ENCODE data around the gene CPN1. TPM values are rescaled to one million over a fixed set of nuclear protein-coding genes. Genes with fewer than 3 reads are reported as not detected.

Gene CPN1
- not detected in 2 replicates for total RNA-seq (2013; cell fraction: nucleolus; rRNA removed)
- total RNA-seq (2014; rRNA removed): not detected in 2 replicates
- total RNA-seq (2014; rRNA removed; fragmentation: Illumina TruSeq; extraction: Trizol): not detected in 2 replicates
- 0.10 and 0.11 TPM in 2 replicates for total RNA-seq (2021)
- polyA plus RNA-seq (2011; ENCODE audit: low read depth): not detected
- polyA plus RNA-seq (2011; rRNA removed): 0.14 TPM in 1 of 2 replicates, not detected in the other
- not detected in 2 replicates for polyA plus RNA-seq (2011; cell fraction: cytosol; rRNA removed)
- not detected in 2 replicates for polyA plus RNA-seq (2011; cell fraction: nucleus; rRNA removed)
- polyA plus RNA-seq (2012): not detected in 2 replicates
- not detected in 2 replicates for polyA plus RNA-seq (2014; fragmentation: Illumina TruSeq; extraction: Trizol)
- under 1 TPM in 1 of 2 experiments, not detected in 1; 0.03 TPM for polyA plus RNA-seq (2014; fragmentation: Nextera tagmentation; extraction: Ambion mirVana)
- polyA plus RNA-seq (2014; rRNA removed): 0.14 TPM in 1 of 2 replicates, not detected in the other
- not detected for polyA plus RNA-seq (2016; fragmentation: Nextera tagmentation; extraction: Ambion mirVana)
- polyA minus RNA-seq (2011; rRNA and poly(A)+ RNA removed): not detected in 2 replicates
- not detected in 2 replicates for polyA minus RNA-seq (2011; cell fraction: cytosol; rRNA and poly(A)+ RNA removed)
- polyA minus RNA-seq (2011; cell fraction: nucleus; rRNA and poly(A)+ RNA removed): not detected in 2 replicates
- Bru-seq, nascent RNA: percentile 4 among the genes with signal in this experiment
- BruChase-seq, experiment 1, labeled RNA remaining after a 6-hour chase: not detected
- percentile 8 among the genes with signal in this experiment for BruChase-seq, experiment 2, labeled RNA remaining after a 2-hour chase
- long read RNA-seq, experiment 1: 0 reads
- long read RNA-seq, experiment 2: 0 reads

- H3K9me3 ChIP-seq (replicated peaks; ENCODE audit: control insufficient read depth, insufficient read depth, low read length): no peaks in the 10 kb centered on the region
- no peaks in the 10 kb centered on the region for H4K20me1 ChIP-seq (ENCODE audit: control insufficient read depth, insufficient read depth)
- BruUV-seq (replicated peaks): no TSS peak
- no peaks in the 10 kb centered on the region; a peak in 1 of 4 replicates for H3K27me3 ChIP-seq (replicated peaks in 1 of 2; ENCODE audit: control insufficient read depth in 2 of 2, insufficient read depth in 2 of 2, low read length in 1 of 2)
- POLR2A ChIA-PET: no interaction called here
- CTCF ChIA-PET: interaction anchor here (1.1 kb wide), 1 partner anchor 36 kb away, joined by 3 read pairs; no protein-coding TSS in a partner anchor
- DNase-seq (ENCODE audit: low read depth, low spot score) (no peak), ATAC-seq (no peak), FAIRE-seq (no peak)
- SMC1A ChIA-PET (ENCODE audit: uncharacterized antibody, unreplicated experiment): interaction anchor here (0.9 kb wide), 1 partner anchor 236 kb away, joined by 3 read pairs; no protein-coding TSS in a partner anchor
- H3K9ac ChIP-seq (ENCODE audit: control insufficient read depth, insufficient read depth, low read length): no peak within 1 kb of the TSS
- H2AFZ ChIP-seq (ENCODE audit: control insufficient read depth, low read depth, low read length): no peak within 1 kb of the TSS
- no peaks in the 10 kb centered on the region for H3K79me2 ChIP-seq (ENCODE audit: control insufficient read depth, insufficient read depth, low read length)
- H3K4me3 ChIP-seq: no peak within 1 kb of the TSS
- peaks cover 7% of the 10 kb centered on the region for H3K4me1 ChIP-seq (ENCODE audit: control insufficient read depth, insufficient read depth, low read length)
- RAD21 ChIA-PET (ENCODE audit: unreplicated experiment): no interaction called here
- H3K36me3 ChIP-seq (ENCODE audit: control insufficient read depth in 2 of 2, insufficient read depth in 2 of 2, low read length in 1 of 2): no peaks in the 10 kb centered on the region
- H3K4me2 ChIP-seq (ENCODE audit: control insufficient read depth, insufficient read depth): no peak within 1 kb of the TSS
- in situ Hi-C loops (cut with MboI) (no loop called here), intact Hi-C loops (cut with micrococcal nuclease; ENCODE audit: unreplicated experiment) (no loop called here)
- 67% methylated on average over 24 of the region's 24 CpGs for WGBS (ENCODE audit: insufficient coverage, insufficient replicate concordance, low lambda C conversion rate, missing lambda C conversion rate)
- no peak within 1 kb of the TSS for H3K27ac ChIP-seq (ENCODE audit: control insufficient read depth, insufficient read depth)
- TF ChIP-seq, protein P1, sequence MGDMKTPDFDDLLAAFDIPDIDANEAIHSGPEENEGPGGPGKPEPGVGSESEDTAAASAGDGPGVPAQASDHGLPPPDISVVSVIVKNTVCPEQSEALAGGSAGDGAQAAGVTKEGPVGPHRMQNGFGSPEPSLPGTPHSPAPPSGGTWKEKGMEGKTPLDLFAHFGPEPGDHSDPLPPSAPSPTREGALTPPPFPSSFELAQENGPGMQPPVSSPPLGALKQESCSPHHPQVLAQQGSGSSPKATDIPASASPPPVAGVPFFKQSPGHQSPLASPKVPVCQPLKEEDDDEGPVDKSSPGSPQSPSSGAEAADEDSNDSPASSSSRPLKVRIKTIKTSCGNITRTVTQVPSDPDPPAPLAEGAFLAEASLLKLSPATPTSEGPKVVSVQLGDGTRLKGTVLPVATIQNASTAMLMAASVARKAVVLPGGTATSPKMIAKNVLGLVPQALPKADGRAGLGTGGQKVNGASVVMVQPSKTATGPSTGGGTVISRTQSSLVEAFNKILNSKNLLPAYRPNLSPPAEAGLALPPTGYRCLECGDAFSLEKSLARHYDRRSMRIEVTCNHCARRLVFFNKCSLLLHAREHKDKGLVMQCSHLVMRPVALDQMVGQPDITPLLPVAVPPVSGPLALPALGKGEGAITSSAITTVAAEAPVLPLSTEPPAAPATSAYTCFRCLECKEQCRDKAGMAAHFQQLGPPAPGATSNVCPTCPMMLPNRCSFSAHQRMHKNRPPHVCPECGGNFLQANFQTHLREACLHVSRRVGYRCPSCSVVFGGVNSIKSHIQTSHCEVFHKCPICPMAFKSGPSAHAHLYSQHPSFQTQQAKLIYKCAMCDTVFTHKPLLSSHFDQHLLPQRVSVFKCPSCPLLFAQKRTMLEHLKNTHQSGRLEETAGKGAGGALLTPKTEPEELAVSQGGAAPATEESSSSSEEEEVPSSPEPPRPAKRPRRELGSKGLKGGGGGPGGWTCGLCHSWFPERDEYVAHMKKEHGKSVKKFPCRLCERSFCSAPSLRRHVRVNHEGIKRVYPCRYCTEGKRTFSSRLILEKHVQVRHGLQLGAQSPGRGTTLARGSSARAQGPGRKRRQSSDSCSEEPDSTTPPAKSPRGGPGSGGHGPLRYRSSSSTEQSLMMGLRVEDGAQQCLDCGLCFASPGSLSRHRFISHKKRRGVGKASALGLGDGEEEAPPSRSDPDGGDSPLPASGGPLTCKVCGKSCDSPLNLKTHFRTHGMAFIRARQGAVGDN (IDR thresholded peaks at IDR 0.05): no peak
- TF ChIP-seq, protein P2, sequence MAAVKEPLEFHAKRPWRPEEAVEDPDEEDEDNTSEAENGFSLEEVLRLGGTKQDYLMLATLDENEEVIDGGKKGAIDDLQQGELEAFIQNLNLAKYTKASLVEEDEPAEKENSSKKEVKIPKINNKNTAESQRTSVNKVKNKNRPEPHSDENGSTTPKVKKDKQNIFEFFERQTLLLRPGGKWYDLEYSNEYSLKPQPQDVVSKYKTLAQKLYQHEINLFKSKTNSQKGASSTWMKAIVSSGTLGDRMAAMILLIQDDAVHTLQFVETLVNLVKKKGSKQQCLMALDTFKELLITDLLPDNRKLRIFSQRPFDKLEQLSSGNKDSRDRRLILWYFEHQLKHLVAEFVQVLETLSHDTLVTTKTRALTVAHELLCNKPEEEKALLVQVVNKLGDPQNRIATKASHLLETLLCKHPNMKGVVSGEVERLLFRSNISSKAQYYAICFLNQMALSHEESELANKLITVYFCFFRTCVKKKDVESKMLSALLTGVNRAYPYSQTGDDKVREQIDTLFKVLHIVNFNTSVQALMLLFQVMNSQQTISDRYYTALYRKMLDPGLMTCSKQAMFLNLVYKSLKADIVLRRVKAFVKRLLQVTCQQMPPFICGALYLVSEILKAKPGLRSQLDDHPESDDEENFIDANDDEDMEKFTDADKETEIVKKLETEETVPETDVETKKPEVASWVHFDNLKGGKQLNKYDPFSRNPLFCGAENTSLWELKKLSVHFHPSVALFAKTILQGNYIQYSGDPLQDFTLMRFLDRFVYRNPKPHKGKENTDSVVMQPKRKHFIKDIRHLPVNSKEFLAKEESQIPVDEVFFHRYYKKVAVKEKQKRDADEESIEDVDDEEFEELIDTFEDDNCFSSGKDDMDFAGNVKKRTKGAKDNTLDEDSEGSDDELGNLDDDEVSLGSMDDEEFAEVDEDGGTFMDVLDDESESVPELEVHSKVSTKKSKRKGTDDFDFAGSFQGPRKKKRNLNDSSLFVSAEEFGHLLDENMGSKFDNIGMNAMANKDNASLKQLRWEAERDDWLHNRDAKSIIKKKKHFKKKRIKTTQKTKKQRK (IDR thresholded peaks at IDR 0.05; ENCODE audit: low read depth, low read length): no peak
- TF ChIP-seq RB1 (IDR thresholded peaks at IDR 0.05; ENCODE audit: borderline replicate concordance): no peak
- no peak for TF ChIP-seq ZNF217 (IDR thresholded peaks at IDR 0.05)
- TF ChIP-seq BCL3 (IDR thresholded peaks at IDR 0.05; ENCODE audit: borderline replicate concordance, insufficient read depth, low read depth, low read length, poor library complexity, severe bottlenecking): no peak
- TF ChIP-seq TARDBP (IDR thresholded peaks at IDR 0.05; ENCODE audit: borderline replicate concordance): no peak
- TF ChIP-seq, protein P3, sequence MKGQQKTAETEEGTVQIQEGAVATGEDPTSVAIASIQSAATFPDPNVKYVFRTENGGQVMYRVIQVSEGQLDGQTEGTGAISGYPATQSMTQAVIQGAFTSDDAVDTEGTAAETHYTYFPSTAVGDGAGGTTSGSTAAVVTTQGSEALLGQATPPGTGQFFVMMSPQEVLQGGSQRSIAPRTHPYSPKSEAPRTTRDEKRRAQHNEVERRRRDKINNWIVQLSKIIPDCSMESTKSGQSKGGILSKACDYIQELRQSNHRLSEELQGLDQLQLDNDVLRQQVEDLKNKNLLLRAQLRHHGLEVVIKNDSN (IDR thresholded peaks at IDR 0.05; ENCODE audit: borderline replicate concordance, extremely low read length, insufficient read depth, low read depth, low read length): no peak
- TF ChIP-seq NFIC (IDR thresholded peaks at IDR 0.05; ENCODE audit: low read depth, low read length): no peak
Measured at GRCh38 chr10:100081075-100082001, at the start of gene CPN1. Gene CPN1, minus strand, starts transcription at chr10:100081869. Its CDS starts 244 bp downstream, at chr10:100081625.

All from GM12878 (cell line).